Inferior parietal cortex (tissue), 1 donor: ENCODE data around the gene CCNL1.
"Not testable (repeated sequence)": the region's sequence is repeated elsewhere in the genome, so short reads cannot be mapped to it uniquely, and the experiment has no call there.

Experiments used
- DNase-seq: peaks from one replicate; pipeline ENCODE4 v3.0.0-alpha.2; 2016; ENCODE audit errors: extremely low spot score

Gene CCNL1

DNA sequence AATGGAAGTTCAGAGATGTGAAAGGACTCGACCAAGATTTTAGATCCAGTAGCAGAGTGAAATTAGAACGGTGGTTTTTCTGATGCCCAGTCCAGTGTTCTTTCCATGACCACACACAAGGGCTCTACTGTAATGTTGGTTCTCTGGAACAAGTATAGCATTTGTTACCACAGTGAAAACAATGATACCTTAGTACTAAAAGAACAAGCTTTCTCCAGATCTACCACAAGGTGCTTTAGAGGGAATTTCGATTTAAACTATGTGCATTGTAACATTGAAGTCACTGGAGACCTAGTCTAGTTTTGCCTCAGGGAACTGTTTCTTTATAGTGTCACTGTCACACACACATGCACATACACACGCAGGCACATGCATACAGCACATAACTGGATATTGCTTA is 12.8 kb upstream of the CCNL1 start:
- no peak for DNase-seq

DNA sequence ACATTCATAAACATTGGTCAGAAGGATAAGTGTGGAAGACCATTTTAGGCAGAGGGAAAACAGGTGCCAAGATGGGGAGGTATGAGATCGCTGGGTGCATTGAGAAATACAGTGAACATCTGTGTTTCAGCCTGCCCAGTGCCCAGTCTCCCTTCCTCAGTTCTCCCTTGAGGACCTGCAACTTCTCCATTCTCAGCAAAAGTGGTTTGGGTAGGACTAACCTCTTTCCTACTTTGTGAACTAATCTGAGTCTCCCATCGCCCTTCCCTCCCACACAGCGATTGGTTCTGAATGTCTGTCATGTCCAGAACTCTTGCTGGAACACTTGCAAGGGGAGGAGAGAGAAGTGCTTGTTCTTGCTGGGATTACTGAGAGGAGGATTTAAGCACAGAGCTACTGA is 10.9 kb upstream of the CCNL1 start:
- DNase-seq: no peak

GRCh38 chr3:157167371-157168042 is 7.6 kb upstream of the CCNL1 start:
- no peak for DNase-seq

DNA sequence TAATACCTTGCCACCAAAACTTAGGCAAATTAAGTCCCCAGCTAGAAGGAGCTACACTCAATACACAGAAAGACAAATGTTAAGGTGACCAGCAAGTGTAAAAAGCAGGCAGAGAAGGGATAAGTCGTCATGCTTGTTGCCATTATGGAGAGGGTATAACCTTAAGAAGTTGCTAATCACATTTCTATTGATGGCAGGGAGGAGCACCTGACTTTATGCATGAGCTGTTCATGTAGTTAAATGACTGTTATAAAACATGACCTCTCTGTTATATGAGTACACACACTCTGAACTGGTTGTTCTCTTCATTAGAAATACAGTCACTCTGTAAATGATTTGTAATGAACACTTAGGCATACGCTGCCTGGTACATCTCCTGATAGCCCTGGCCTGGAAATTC is 6.6 kb upstream of the CCNL1 start:
- DNase-seq: no peak

GRCh38 chr3:157166115-157166514 is 6.2 kb upstream of the CCNL1 start:
- no peak for DNase-seq

GRCh38 chr3:157163217-157163953 is 3.4 kb upstream of the CCNL1 start:
- no peak for DNase-seq

DNA sequence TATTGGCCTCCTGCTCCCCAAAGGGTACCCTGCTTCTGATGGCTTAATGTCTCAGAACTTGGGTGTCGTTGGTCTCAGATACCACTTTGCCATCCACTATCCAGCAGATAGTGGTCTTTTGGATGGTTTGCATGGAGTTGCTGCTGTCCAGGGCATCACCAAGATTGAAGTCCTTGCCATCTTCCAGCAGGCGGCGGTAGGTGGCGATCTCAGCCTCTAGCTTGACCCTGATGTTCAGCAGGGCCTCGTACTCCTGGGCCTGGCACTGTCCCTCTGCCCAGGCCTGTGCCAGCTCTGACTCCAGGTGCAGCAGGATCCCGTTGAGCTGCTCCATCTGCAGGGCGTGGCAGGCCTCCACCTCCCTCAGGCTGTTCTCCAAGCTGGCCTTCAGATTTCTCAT is 2.7 kb upstream of the CCNL1 start:
- not testable (repeated sequence) for DNase-seq

- DNase-seq: peak; percentile 23
Observed at GRCh38 chr3:157160658-157161424, 894 bp upstream of the CCNL1 start.

DNA sequence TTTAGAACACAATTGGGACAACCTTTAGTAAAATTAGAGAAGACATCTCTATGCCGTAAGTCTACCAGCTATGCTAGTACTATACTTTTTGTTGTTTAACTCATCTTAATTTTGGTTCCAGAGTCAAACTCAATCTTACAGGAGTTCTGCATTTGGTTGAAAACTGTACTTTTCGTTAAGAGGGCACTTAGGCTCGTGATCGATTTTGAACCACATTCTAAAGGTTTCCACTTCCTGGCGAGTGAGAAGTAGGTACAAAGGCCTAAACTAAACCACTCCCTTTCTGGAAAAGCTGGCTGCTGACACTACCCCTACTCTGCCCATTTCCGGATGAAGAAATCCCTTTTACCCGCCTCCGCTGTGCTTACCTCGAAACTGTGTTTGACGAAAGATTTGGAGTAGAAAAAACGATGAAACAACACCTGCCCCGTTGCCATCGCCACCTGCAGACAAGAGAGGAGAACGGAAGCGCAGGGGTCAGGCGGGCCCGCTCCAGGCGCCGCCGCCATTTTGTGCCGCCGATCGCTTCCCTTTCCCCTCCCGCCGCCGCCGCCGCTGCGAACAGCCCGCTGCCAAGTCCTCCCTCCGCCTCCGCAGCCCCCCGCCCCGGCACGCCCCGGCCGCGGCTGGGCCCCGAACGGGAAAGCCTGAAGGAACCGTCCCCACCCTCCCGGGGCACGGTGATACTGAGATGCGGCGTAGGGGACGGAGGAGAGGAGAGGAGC is 748 bp downstream of the CCNL1 start:
- no peak for DNase-seq

GRCh38 chr3:157157836-157158235 is 2.1 kb downstream of the CCNL1 start:
- no peak for DNase-seq

GRCh38 chr3:157156837-157157635 is 2.9 kb downstream of the CCNL1 start:
- DNase-seq: no peak

DNA sequence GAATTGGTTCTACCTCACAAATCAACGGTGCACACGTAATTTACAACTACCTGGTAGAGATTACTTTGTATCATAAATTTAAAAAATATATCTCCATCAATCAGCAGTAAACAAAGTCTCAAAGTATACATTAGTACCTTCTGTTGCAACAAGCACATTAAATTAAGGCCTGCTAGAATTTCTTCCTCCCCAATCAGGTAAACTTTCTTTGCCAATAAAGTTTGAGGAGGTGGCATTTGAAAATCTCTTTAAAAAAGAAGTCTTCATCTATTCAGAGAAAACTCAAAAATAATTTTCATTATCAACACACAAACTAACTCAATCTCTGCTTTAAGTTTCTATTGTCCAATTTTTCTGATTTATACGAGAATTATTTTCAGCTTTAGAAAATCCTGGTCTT is 4.4 kb downstream of the CCNL1 start:
- no peak for DNase-seq

- DNase-seq: no peak
Observed at GRCh38 chr3:157154563-157155330, 5.2 kb downstream of the CCNL1 start.

- no peak for DNase-seq
Observed at GRCh38 chr3:157152930-157153329, 7.0 kb downstream of the CCNL1 start.

- no peak for DNase-seq
Observed at GRCh38 chr3:157152438-157152837, 7.5 kb downstream of the CCNL1 start.

DNA sequence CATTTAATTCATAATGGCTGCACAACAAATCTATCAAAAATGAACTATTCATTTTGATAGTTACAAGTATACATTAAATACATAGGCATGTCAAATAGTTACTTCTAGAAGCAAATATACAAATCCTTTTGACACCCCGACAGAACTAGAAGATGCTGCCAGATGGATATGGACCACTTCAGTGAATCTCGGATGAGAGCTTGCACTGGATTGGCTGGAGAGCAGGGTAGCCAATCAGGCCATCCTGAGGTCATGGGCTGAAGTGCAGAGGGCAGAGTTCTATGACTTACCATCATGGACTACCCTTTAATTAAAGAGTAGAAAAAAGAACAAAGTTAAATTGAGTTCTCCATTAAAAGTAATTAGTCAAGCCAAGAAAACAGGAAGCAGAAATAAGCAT is 8.3 kb downstream of the CCNL1 start:
- no peak for DNase-seq

DNA sequence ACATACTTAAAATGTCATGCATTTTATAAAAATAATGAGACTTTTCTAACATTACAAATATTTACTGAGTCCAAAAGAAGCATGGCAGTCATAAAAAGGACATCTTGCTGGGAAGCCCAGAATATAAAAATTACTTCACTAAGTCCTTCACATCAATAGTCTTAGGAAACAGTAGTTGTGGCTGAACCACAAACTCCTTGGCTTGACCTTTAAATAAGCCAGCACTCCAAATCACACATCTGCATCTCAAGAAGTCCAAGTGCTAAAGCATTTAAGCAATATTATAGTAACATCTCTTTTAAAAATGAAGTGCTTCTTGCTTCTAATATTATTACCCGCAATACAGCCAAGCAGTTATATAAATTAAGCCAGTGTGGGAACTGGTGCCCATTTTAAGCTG is 8.8 kb downstream of the CCNL1 start:
- no peak for DNase-seq

DNA sequence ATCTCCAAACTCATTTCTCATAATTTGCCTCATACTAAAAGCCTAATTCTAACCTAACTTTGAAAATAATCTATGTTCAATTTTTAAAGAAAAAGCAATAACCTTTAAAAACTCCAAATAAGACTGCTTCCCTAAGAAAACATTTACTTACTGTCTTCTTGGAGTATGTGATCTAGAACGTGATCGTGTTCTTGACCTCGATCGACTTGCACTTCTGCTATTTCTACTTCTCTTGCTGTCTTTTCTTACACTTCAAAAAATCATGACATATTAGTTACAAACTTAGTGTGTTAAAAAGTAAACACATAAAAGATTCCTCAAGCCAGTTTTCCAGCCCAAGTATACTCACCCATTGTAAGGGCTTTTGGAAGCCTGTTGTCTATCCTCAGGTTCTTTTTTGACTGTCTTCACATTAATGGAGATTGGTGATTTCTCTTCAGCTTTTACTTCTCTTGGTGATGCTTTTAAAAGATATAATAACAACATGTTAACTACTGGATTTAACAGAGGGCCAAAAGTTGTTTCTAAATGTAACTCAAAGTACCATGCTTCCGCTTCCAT is 10.7 kb downstream of the CCNL1 start:
- DNase-seq: no peak

DNA sequence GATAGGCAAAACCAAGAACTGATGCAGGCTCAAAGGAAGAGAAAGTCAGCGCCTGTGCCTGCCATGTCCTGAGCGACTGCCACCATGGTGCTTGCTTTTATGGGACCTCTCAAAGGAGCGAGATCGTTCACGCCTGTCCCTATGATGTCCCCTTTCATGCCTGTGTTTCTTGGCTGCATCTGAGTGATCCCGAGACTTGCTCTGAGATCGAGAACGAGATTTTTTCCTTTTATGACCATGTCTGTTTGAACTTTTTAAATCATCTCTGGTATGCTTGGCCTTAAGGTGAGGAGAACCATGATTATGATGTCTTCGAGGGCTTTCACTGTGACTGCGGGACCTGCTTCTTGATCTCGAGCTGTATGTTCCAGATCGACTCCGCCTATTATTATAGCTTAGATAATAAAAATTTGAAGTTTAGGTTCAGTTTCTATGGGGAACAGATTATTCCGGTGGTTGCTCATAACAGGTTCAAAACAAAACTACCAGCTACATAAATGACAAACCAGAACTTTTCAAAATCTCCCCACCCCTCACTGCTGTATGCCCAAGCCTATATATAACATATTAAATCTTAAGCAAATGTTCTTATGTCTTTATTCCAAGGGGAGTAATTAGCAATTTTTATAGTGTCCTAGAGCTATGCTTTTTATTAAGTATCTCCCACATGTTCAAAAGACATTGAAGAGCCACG is 11.6 kb downstream of the CCNL1 start:
- no peak for DNase-seq
